SK-N-SH (cell line): ENCODE measurements around the gene NYAP1. TPM values are rescaled to one million over a fixed set of nuclear protein-coding genes. Genes with fewer than 3 reads are reported as not detected.

Experiments used
- CTCF ChIA-PET: fragments of 300-600, 350-600 bp; formaldehyde crosslinking; extraction: SDS; loops from one replicate; lab custom pipeline; 2021; lab: Yijun Ruan, JAX
- POLR2A ChIA-PET: fragments of 350-600 bp; sonication (Branson Sonifier 250); formaldehyde crosslinking; extraction: SDS; loops from one replicate; lab custom pipeline; 2020; ENCODE audit warnings: antibody characterized with exemption, inconsistent platforms; lab: Yijun Ruan, JAX
- DNase-seq: peaks from one replicate; pipeline ENCODE4 v3.0.0; 2012
- H2AFZ ChIP-seq: fragments of 200-600 bp; sonication (generic); 2 replicates; pipeline ENCODE4 v1.8.1; 2016; ENCODE audit warnings: antibody characterized with exemption, mild to moderate bottlenecking, low read depth
- H3F3A ChIP-seq: fragments of 200-600 bp; sonication (generic); replicated peaks from 2 replicates; pipeline ENCODE3; 2016; ENCODE audit warnings: antibody characterized with exemption, mild to moderate bottlenecking; ENCODE audit not compliant: insufficient read depth
- H3K27ac ChIP-seq, 2 experiments: fragments of 200-500 bp in 1 of 2; fragments of 200-600 bp in 1 of 2; sonication (Bioruptor generic) in 1 of 2; sonication (generic), shearing (Covaris generic) in 1 of 2; 2 replicates each; pipeline versions ENCODE4 v1.5.1 to v1.6.1; 2014 to 2016; ENCODE audit warnings: low read depth in 2 of 2, inconsistent platforms in 1 of 2, low read length in 1 of 2, mild to moderate bottlenecking in 1 of 2, mixed read lengths in 1 of 2
- H3K27me3 ChIP-seq: fragments of 200-600 bp; sonication (generic), shearing (Covaris generic); 2 replicates; pipeline ENCODE4 v1.6.1; 2016; ENCODE audit warnings: mixed run types; ENCODE audit not compliant: insufficient read depth
- H3K36me3 ChIP-seq, 2 experiments: fragments of 200-500 bp in 1 of 2; fragments of 200-600 bp in 1 of 2; sonication (Bioruptor generic) in 1 of 2; sonication (generic) in 1 of 2; replicated peaks in 1 of 2; 2 replicates each; pipeline versions ENCODE3 to v1.5.1; 2014 to 2016; ENCODE audit warnings: low read length in 1 of 2, mild to moderate bottlenecking in 1 of 2; ENCODE audit not compliant: insufficient read depth in 2 of 2, control insufficient read depth in 1 of 2
- H3K4me1 ChIP-seq, 2 experiments: fragments of 200-500 bp in 1 of 2; fragments of 200-600 bp in 1 of 2; sonication (Bioruptor generic) in 1 of 2; sonication (generic), shearing (Covaris generic) in 1 of 2; 2 replicates each; pipeline versions ENCODE4 v1.5.1 to v1.6.1; 2014 to 2016; ENCODE audit warnings: low read depth in 1 of 2, low read length in 1 of 2, mixed run types in 1 of 2; ENCODE audit not compliant: insufficient read depth in 2 of 2, control insufficient read depth in 1 of 2
- H3K4me2 ChIP-seq: fragments of 200-600 bp; sonication (generic), shearing (Covaris generic); 2 replicates; pipeline ENCODE4 v1.6.1; 2017; ENCODE audit warnings: mixed run types
- H3K4me3 ChIP-seq, 2 experiments: fragments of 200-500 bp in 1 of 2; fragments of 200-600 bp in 1 of 2; sonication (Bioruptor generic) in 1 of 2; sonication (generic), shearing (Covaris generic) in 1 of 2; 2 replicates each; pipeline versions ENCODE4 v1.5.1 to v1.8.1; 2014 to 2016; ENCODE audit warnings: low read depth in 2 of 2, inconsistent platforms in 1 of 2, low read length in 1 of 2, mild to moderate bottlenecking in 1 of 2, mixed read lengths in 1 of 2, moderate library complexity in 1 of 2
- H3K79me2 ChIP-seq: fragments of 200-600 bp; sonication (generic); 2 replicates; pipeline ENCODE4 v1.8.1; 2017; ENCODE audit warnings: mild to moderate bottlenecking; ENCODE audit not compliant: insufficient read depth
- H3K9ac ChIP-seq: fragments of 200-600 bp; sonication (generic); 2 replicates; pipeline ENCODE4 v1.6.1; 2017; ENCODE audit warnings: mixed run types
- H3K9me2 ChIP-seq: fragments of 200-600 bp; sonication (generic); 2 replicates; pipeline ENCODE4 v1.6.1; 2017; ENCODE audit warnings: mixed run types
- H3K9me3 ChIP-seq: fragments of 200-600 bp; sonication (generic); 2 replicates; pipeline ENCODE4 v1.6.1; 2017; ENCODE audit warnings: mixed run types, mild to moderate bottlenecking, moderate library complexity
- H4K20me1 ChIP-seq: fragments of 200-600 bp; sonication (generic); 2 replicates; pipeline ENCODE4 v1.6.1; 2017; ENCODE audit warnings: mild to moderate bottlenecking, mixed run types; ENCODE audit not compliant: insufficient read depth
- EP300 ChIP-seq, 2 experiments: IDR thresholded peaks; 2 replicates each; pipeline versions ENCODE4 v1.4.0 to v1.6.1; 2012; ENCODE audit warnings: borderline replicate concordance in 1 of 2, low read depth in 1 of 2, low read length in 1 of 2
- MXI1 ChIP-seq: IDR thresholded peaks from 2 replicates; pipeline ENCODE4 v1.6.1; 2012; ENCODE audit warnings: mild to moderate bottlenecking, low read depth, low read length, improper control_type of control experiment
- NFIC ChIP-seq: IDR thresholded peaks from 2 replicates; pipeline ENCODE4 v1.4.0; 2012; ENCODE audit warnings: borderline replicate concordance
- NRF1 ChIP-seq: IDR thresholded peaks from 2 replicates; pipeline ENCODE4 v1.6.1; 2012; ENCODE audit warnings: low read depth, mild to moderate bottlenecking, low read length
- RAD21 ChIP-seq: IDR thresholded peaks from 2 replicates; pipeline ENCODE4 v1.6.1; 2012; ENCODE audit warnings: mild to moderate bottlenecking, low read length
- RFX5 ChIP-seq: IDR thresholded peaks from 2 replicates; pipeline ENCODE4 v1.6.1; 2012; ENCODE audit warnings: mild to moderate bottlenecking, improper control_type of control experiment, low read length
- RXRA ChIP-seq: IDR thresholded peaks from 2 replicates; pipeline ENCODE4 v1.4.0; 2012; ENCODE audit warnings: low read depth, mild to moderate bottlenecking, borderline replicate concordance
- TCF12 ChIP-seq: IDR thresholded peaks from 2 replicates; pipeline ENCODE4 v1.4.0; 2012
- WGBS: methylation state at CpG from one replicate; pipeline ENCODE4 v1.1.6; 2017; ENCODE audit warnings: low lambda C conversion rate; 5-methylcytosine and 5-hydroxymethylcytosine counted together
- polyA plus RNA-seq, 3 experiments: library from polyadenylated mRNA; depleted of rRNA; stranded (reverse); fragments of >200 nt; gene quantifications; 2 replicates each; pipeline ENCODE4 v1.2.3, GENCODE V29; 2012
- TF ChIP-seq, protein P1 (sequence below): fragments of 150-350 bp; IDR thresholded peaks from 2 replicates; pipeline ENCODE4 v1.6.1; 2016; ENCODE audit warnings: mild to moderate bottlenecking, low read depth, low read length

The NYAP1 gene
- polyA plus RNA-seq, 1 of the 3 experiments (the other 2 are of a cell fraction) = 6.0 TPM

GRCh38 chr7:100489121-100489520, 5.4 kb downstream of the NYAP1 start:
- 68% methylated on average over 5 of the region's 10 CpGs for WGBS
- Histone ChIP-seq H3K9ac (no peak overlapping the region), H2AFZ (no peak overlapping the region), H3K9me2 (no peaks in the 10 kb centered on the region), H3K9me3 (no peaks in the 10 kb centered on the region), H3K27ac (peak overlapping the region in 1 of 2 experiments; percentile 78; a peak in 2 of 4 replicates), H3K4me2 (peak overlapping the region; percentile 17; the same call in 1 of the 2 replicates), H4K20me1 (no peaks in the 10 kb centered on the region), H3F3A (no peaks in the 10 kb centered on the region), H3K4me1 (peaks cover 3 to 38% of the 10 kb centered on the region in 2 experiments; a peak in 2 of 4 replicates), H3K27me3 (no peaks in the 10 kb centered on the region), H3K36me3 (peaks cover 0 to 6% of the 10 kb centered on the region in 2 experiments), H3K4me3 (no peak overlapping the region), H3K79me2 (peaks cover 2% of the 10 kb centered on the region; the same call in 1 of the 2 replicates)
- ChIA-PET POLR2A (interaction anchor here (1.0 to 1.8 kb wide), 7 partner anchors 9 to 114 kb away, joined by 3 to 8 read pairs (median 5); partner anchors contain the start of genes AGFG2, FBXO24 and SPACDR), CTCF (interaction anchor here (0.6 to 11.1 kb wide), 13 partner anchors 9 to 203 kb away, joined by 3 to 151 read pairs (median 5); partner anchors contain the start of gene MOSPD3)
- TF ChIP-seq NFIC = no peak
- no peak for TF ChIP-seq RXRA
- DNase-seq = peak; percentile 35

DNA sequence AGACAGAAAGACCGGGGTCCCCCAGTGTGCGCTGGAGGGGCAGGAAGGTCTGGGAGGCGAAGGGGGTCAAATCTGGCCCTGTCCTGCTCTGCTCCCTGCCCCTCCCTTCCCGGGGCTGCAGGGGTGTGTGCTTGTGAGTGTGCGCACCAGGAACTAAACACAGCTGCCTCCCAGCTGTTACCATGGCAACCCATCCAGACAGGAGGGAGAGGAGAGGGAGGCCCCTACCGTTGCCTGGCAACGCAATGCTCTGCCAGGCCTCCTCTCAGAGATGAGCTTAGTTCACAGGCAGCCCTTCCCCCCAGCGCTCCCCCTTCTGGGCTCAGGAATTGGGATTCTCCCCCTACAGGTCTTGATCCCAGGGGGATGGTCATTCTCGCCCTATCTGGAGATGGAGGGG, 6.1 kb downstream of the NYAP1 start:
- CTCF ChIA-PET = interaction anchor here (0.8 to 11.1 kb wide), 12 partner anchors 10 to 202 kb away, joined by 3 to 151 read pairs (median 5); partner anchors contain the start of gene MOSPD3
- H3K4me2 ChIP-seq = peak overlapping the region; percentile 17; the same call in 1 of the 2 replicates
- 30% methylated on average over 6 of the region's 9 CpGs for WGBS
- peaks cover 3 to 32% of the 10 kb centered on the region in 2 experiments; a peak in 2 of 4 replicates for H3K4me1 ChIP-seq
- H2AFZ ChIP-seq = no peak overlapping the region
- H3K4me3 ChIP-seq = no peak overlapping the region
- peaks cover 0 to 6% of the 10 kb centered on the region in 2 experiments for H3K36me3 ChIP-seq
- no peaks in the 10 kb centered on the region for H3F3A ChIP-seq
- POLR2A ChIA-PET = interaction anchor here (0.6 to 1.8 kb wide), 12 partner anchors 10 to 113 kb away, joined by 3 to 8 read pairs (median 4); partner anchors contain the start of genes AGFG2, FBXO24, MEPCE and PPP1R35
- no peak overlapping the region for H3K9ac ChIP-seq
- H3K27ac ChIP-seq = peak overlapping the region in 1 of 2 experiments; percentile 78; a peak in 2 of 4 replicates
- peak; percentile 100 for DNase-seq
- no peaks in the 10 kb centered on the region for H4K20me1 ChIP-seq
- H3K9me3 ChIP-seq = no peaks in the 10 kb centered on the region
- H3K9me2 ChIP-seq = no peaks in the 10 kb centered on the region
- H3K27me3 ChIP-seq = no peaks in the 10 kb centered on the region
- TF ChIP-seq TCF12 (no peak), MXI1 (peak; percentile 96), EP300 (IDR thresholded peaks at IDR 0.05; ENCODE audit: borderline replicate concordance in 1 of 2, low read depth in 1 of 2, low read length in 1 of 2) (peak in 1 of 2 experiments; percentile 17; a peak in 1 of 4 replicates), RFX5 (peak; percentile 90), NRF1 (peak; percentile 72), RAD21 (0 out of 2 replicates have a peak, but pooled peaks have one; percentile 14)
- TF ChIP-seq, protein P1, sequence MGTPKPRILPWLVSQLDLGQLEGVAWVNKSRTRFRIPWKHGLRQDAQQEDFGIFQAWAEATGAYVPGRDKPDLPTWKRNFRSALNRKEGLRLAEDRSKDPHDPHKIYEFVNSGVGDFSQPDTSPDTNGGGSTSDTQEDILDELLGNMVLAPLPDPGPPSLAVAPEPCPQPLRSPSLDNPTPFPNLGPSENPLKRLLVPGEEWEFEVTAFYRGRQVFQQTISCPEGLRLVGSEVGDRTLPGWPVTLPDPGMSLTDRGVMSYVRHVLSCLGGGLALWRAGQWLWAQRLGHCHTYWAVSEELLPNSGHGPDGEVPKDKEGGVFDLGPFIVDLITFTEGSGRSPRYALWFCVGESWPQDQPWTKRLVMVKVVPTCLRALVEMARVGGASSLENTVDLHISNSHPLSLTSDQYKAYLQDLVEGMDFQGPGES = no peak
- H3K79me2 ChIP-seq = no peaks in the 10 kb centered on the region
